K562 (cell line): ENCODE results near the gene ARHGAP23. TPM values are rescaled to one million over a fixed set of nuclear protein-coding genes. Genes with fewer than 3 reads are reported as not detected.

Source experiments
- ATAC-seq: fragments of 200-7000 bp; cut with Tn5 transposase; 3 replicates; pipeline ENCODE4 v1.9.1; 2020; ENCODE audit warnings: moderate library complexity
- BruUV-seq: library from RNA; stranded (reverse); fragments of 400-500 nt; replicated peaks from 2 replicates; lab custom pipeline; 2021; lab: Mats Ljungman, UMichigan
- CTCF ChIA-PET: fragments of 300-600 bp; formaldehyde crosslinking; extraction: SDS; loops from one replicate; lab custom pipeline; 2021; ENCODE audit warnings: low intra/inter-chr PET ratio; lab: Yijun Ruan, JAX
- POLR2A ChIA-PET: fragments of 300-600, 350-650 bp; sonication (Branson Sonifier 250); formaldehyde crosslinking; extraction: SDS; loops from one replicate; lab custom pipeline; 2021; ENCODE audit warnings: antibody characterized with exemption, inconsistent platforms; lab: Yijun Ruan, JAX
- DNase-seq, 4 experiments: peaks; one replicate each; pipeline versions ENCODE4 v3.0.0 to v3.0.0-alpha.2; 2011 to 2018; ENCODE audit warnings: low spot score in 3 of 4, mixed read lengths in 3 of 4; ENCODE audit errors: extremely low read depth in 1 of 4
- FAIRE-seq: peaks from 2 replicates; lab custom pipeline; 2011; peaks lifted over from hg19 to GRCh38; lab: Jason Lieb, UNC
- H2AFZ ChIP-seq: 2 replicates; pipeline ENCODE4 v1.6.0; 2011; ENCODE audit warnings: low read depth, low read length, control low read depth, inconsistent platforms
- H3K27ac ChIP-seq: fragments of 200-600 bp; 3 replicates; pipeline ENCODE4 v1.8.0; 2011; ENCODE audit warnings: low read depth, mild to moderate bottlenecking, control low read depth, inconsistent platforms, low read length, moderate library complexity, mixed read lengths; ENCODE audit errors: extremely low read depth
- H3K27me3 ChIP-seq, 2 experiments: fragments of 300-600 bp in 1 of 2; 2 replicates in 1 of 2; 3 replicates in 1 of 2; pipeline versions ENCODE4 v1.6.0 to v1.8.0; 2011; ENCODE audit warnings: inconsistent platforms in 2 of 2, low read length in 2 of 2, mild to moderate bottlenecking in 1 of 2, mixed read lengths in 1 of 2, moderate library complexity in 1 of 2; ENCODE audit not compliant: control insufficient read depth in 2 of 2, insufficient read depth in 2 of 2
- H3K36me3 ChIP-seq: fragments of 300-600 bp; 3 replicates; pipeline ENCODE4 v1.8.0; 2011; ENCODE audit warnings: mild to moderate bottlenecking, low read length, inconsistent platforms; ENCODE audit not compliant: control insufficient read depth, insufficient read depth
- H3K4me1 ChIP-seq, 2 experiments: fragments of 200-600 bp in 1 of 2; replicated peaks in 1 of 2; 2 replicates in 1 of 2; 3 replicates in 1 of 2; pipeline versions ENCODE4 v1.5.1 to v1.8.0; 2011; ENCODE audit warnings: inconsistent platforms in 2 of 2, low read length in 2 of 2, mild to moderate bottlenecking in 1 of 2, mixed read lengths in 1 of 2, moderate library complexity in 1 of 2; ENCODE audit not compliant: control insufficient read depth in 2 of 2, insufficient read depth in 2 of 2
- H3K4me2 ChIP-seq: 2 replicates; pipeline ENCODE4 v1.6.1; 2011; ENCODE audit warnings: low read length, control low read depth, inconsistent platforms, mixed read lengths; ENCODE audit not compliant: insufficient read depth
- H3K4me3 ChIP-seq: fragments of 200-600 bp; sonication (generic), shearing (Covaris generic); 2 replicates; pipeline ENCODE4 v1.5.1; 2016; ENCODE audit warnings: control low read depth, inconsistent platforms
- H3K79me2 ChIP-seq: fragments of 200-600 bp; 3 replicates; pipeline ENCODE4 v1.8.0; 2011; ENCODE audit warnings: low read length, inconsistent platforms; ENCODE audit not compliant: control insufficient read depth, insufficient read depth
- H3K9ac ChIP-seq, 2 experiments: 2 replicates each; pipeline versions ENCODE4 v1.6.0 to v1.6.1; 2011; ENCODE audit warnings: low read depth in 2 of 2, low read length in 2 of 2, control low read depth in 1 of 2, inconsistent platforms in 1 of 2, mild to moderate bottlenecking in 1 of 2, mixed read lengths in 1 of 2; ENCODE audit not compliant: insufficient read depth in 1 of 2
- H3K9me1 ChIP-seq: one replicate; pipeline ENCODE4 v1.6.0; 2011; ENCODE audit warnings: inconsistent platforms, mild to moderate bottlenecking, low read length, moderate library complexity; ENCODE audit not compliant: control insufficient read depth, insufficient read depth
- H3K9me3 ChIP-seq: replicated peaks from 2 replicates; pipeline ENCODE4 v1.5.1; 2011; ENCODE audit warnings: low read depth, low read length, inconsistent platforms; ENCODE audit not compliant: control insufficient read depth, insufficient read depth
- H4K20me1 ChIP-seq: replicated peaks from 2 replicates; pipeline ENCODE4 v1.6.1; 2011; ENCODE audit warnings: low read length, inconsistent platforms, mixed read lengths; ENCODE audit not compliant: control insufficient read depth, insufficient read depth
- CCNT2 ChIP-seq: IDR thresholded peaks from 2 replicates; pipeline ENCODE4 v1.6.1; 2011; ENCODE audit warnings: borderline replicate concordance, low read depth, mild to moderate bottlenecking, moderate library complexity, mixed read lengths, low read length; ENCODE audit not compliant: insufficient read length; ENCODE audit errors: extremely low read depth
- CREB1 ChIP-seq, 2 experiments: sonication (generic) in 1 of 2; formaldehyde crosslinking in 1 of 2; IDR thresholded peaks; 2 replicates each; pipeline versions ENCODE4 v1.6.1 to v1.8.0; 2012 to 2022; ENCODE audit warnings: inconsistent platforms in 1 of 2, mild to moderate bottlenecking in 1 of 2, missing genetic modification reagents in 1 of 2, moderate library complexity in 1 of 2
- E2F5 ChIP-seq: sonication (generic); formaldehyde crosslinking; IDR thresholded peaks from 2 replicates; pipeline ENCODE4 v1.8.0; 2022; ENCODE audit warnings: mild to moderate bottlenecking, missing genetic modification reagents
- FOXA3 ChIP-seq, 2 experiments: fragments of 450-650 bp in 1 of 2; sonication (generic) in 1 of 2; formaldehyde crosslinking; IDR thresholded peaks in 1 of 2; conservative IDR thresholded peaks in 1 of 2; 2 replicates each; pipeline versions ENCODE4 v1.4.0 to v1.8.0; 2020 to 2022; ENCODE audit warnings: mild to moderate bottlenecking in 2 of 2, missing genetic modification reagents in 1 of 2
- NR2C2 ChIP-seq, 2 experiments: fragments of 200-800 bp in 1 of 2; sonication (Bioruptor generic) in 1 of 2; sonication (generic) in 1 of 2; formaldehyde crosslinking in 1 of 2; IDR thresholded peaks; 2 replicates each; pipeline versions ENCODE4 v1.6.1 to v1.8.0; 2016 to 2022; ENCODE audit warnings: mild to moderate bottlenecking in 1 of 2, missing compliant biosample characterization in 1 of 2, missing genetic modification characterization in 1 of 2, missing genetic modification reagents in 1 of 2
- RFX7 ChIP-seq: fragments of 250-450 bp; sonication (Bioruptor Pico); IDR thresholded peaks from 2 replicates; pipeline ENCODE4 v1.5.1; 2021; ENCODE audit warnings: mild to moderate bottlenecking
- SOX6 ChIP-seq: fragments of 450-650 bp; IDR thresholded peaks from 2 replicates; pipeline ENCODE4 v1.6.1; 2014; ENCODE audit warnings: mild to moderate bottlenecking
- USF1 ChIP-seq: sonication (generic); formaldehyde crosslinking; IDR thresholded peaks from 2 replicates; pipeline ENCODE4 v1.9.0; 2022; ENCODE audit warnings: mild to moderate bottlenecking, missing genetic modification reagents
- ZFP91 ChIP-seq: sonication (generic); formaldehyde crosslinking; IDR thresholded peaks from 2 replicates; pipeline ENCODE4 v1.8.0; 2022; ENCODE audit warnings: mild to moderate bottlenecking, missing genetic modification reagents
- WGBS: fragments of 100-300 bp; shearing (Covaris generic); methylation state at CpG from one replicate; pipeline ENCODE4 v1.1.6; 2016; ENCODE audit warnings: low coverage, mixed read lengths; ENCODE audit not compliant: insufficient coverage; ENCODE audit errors: missing lambda C conversion rate; 5-methylcytosine and 5-hydroxymethylcytosine counted together
- in situ Hi-C: fragments of 300-500 bp; cut with MboI; formaldehyde crosslinking; loops from 4 replicates; pipeline ENCODE4 v1.15.0; 2018; ENCODE audit warnings: inconsistent platforms, mixed read lengths
- intact Hi-C: fragments of 100-400 bp; cut with micrococcal nuclease; formaldehyde crosslinking; loops from 2 replicates; pipeline ENCODE4 v1.14.2; 2022
- polyA plus RNA-seq, 8 experiments: library from polyadenylated mRNA; depleted of rRNA in 4 of 8; stranded (reverse) in 5 of 8; unstranded in 3 of 8; fragments of >200 nt; fragmentation: Nextera tagmentation in 2 of 8; fragmentation: Illumina TruSeq in 1 of 8; extraction: Ambion mirVana in 2 of 8; extraction: Trizol in 1 of 8; gene quantifications; 2 replicates each; pipeline versions ENCODE4 v1.2.1 to v1.2.3, GENCODE V29; 2011 to 2014; ENCODE audit warnings: inconsistent platforms in 1 of 8, missing spikeins in 1 of 8
- total RNA-seq, 7 experiments: library from RNA; depleted of rRNA in 6 of 7; stranded (reverse); fragments of >200 nt in 6 of 7; fragmentation: Illumina TruSeq in 2 of 7; extraction: Trizol in 2 of 7; gene quantifications; 2 replicates each; pipeline versions ENCODE4 v1.2.1 to v1.2.3, GENCODE V29; 2011 to 2021; ENCODE audit warnings: low replicate concordance in 1 of 7

The ARHGAP23 gene
- total and polyA plus RNA-seq, 9 of the 15 experiments (the other 6 are each of a cell fraction or from before 2014, with no cell fraction given) = 0.01 to 2.7 (median 0.70) TPM

- Histone ChIP-seq H3K36me3 (no peaks in the 10 kb centered on the region), H3K9me3 (no peaks in the 10 kb centered on the region), H2AFZ (no peak overlapping the region), H3K4me1 (peaks cover 0 to 11% of the 10 kb centered on the region in 2 experiments; a peak in 2 of 5 replicates), H3K9me1 (peaks cover 3% of the 10 kb centered on the region), H3K9ac (no peak overlapping the region), H3K27ac (no peak overlapping the region), H3K4me2 (no peak overlapping the region), H3K4me3 (no peak overlapping the region), H4K20me1 (peaks cover 4% of the 10 kb centered on the region; the same call in 1 of the 2 replicates), H3K79me2 (no peaks in the 10 kb centered on the region), H3K27me3 (peaks cover 18 to 64% of the 10 kb centered on the region in 2 experiments; a peak in 4 of 5 replicates)
- TF ChIP-seq CCNT2 = no peak
- no peak for DNase-seq
- CTCF ChIA-PET = no interaction called here
- intact Hi-C loops = no loop called here
- no peak for FAIRE-seq
- WGBS = 20% methylated on average over 8 of the region's 8 CpGs
- POLR2A ChIA-PET = interaction anchor here (0.5 kb wide), 1 partner anchor 9 kb away, joined by 3 read pairs; no protein-coding TSS in a partner anchor
- BruUV-seq = no TSS peak
- in situ Hi-C loops = no loop called here
- ATAC-seq = no peak
Observed at GRCh38 chr17:38539386-38539785, 111.1 kb downstream of the ARHGAP23 start.

GRCh38 chr17:38540514-38541045, 112.3 kb downstream of the ARHGAP23 start:
- H3K4me2 ChIP-seq = no peak overlapping the region
- H4K20me1 ChIP-seq = peaks cover 4% of the 10 kb centered on the region; the same call in 1 of the 2 replicates
- no peak for ATAC-seq
- in situ Hi-C loops (no loop called here), intact Hi-C loops (no loop called here)
- no peak overlapping the region for H3K9ac ChIP-seq
- BruUV-seq = no TSS peak
- no peak overlapping the region for H3K27ac ChIP-seq
- H3K4me1 ChIP-seq = peaks cover 0 to 11% of the 10 kb centered on the region in 2 experiments; a peak in 2 of 5 replicates
- H3K9me1 ChIP-seq = peaks cover 3% of the 10 kb centered on the region
- H3K79me2 ChIP-seq = no peaks in the 10 kb centered on the region
- 7% methylated on average over 11 of the region's 11 CpGs for WGBS
- peaks cover 16 to 64% of the 10 kb centered on the region in 2 experiments; a peak in 4 of 5 replicates for H3K27me3 ChIP-seq
- ChIA-PET POLR2A (interaction anchor here (0.6 kb wide), 3 partner anchors 9 to 129 kb away, joined by 3 to 4 read pairs (median 4); no protein-coding TSS in a partner anchor), CTCF (no interaction called here)
- no peak overlapping the region for H3K4me3 ChIP-seq
- H3K36me3 ChIP-seq = no peaks in the 10 kb centered on the region
- TF ChIP-seq RFX7 (CRISPR knock-in tag) = no peak
- no peak for TF ChIP-seq FOXA3 (CRISPR knock-in tag; conservative IDR thresholded peaks at IDR 0.05 in 1 of 2, IDR thresholded peaks at IDR 0.05 in 1 of 2)
- no peak for TF ChIP-seq ZFP91 (CRISPR knock-in tag)
- no peak for TF ChIP-seq NR2C2 (CRISPR knock-in tag; IDR thresholded peaks at IDR 0.05)
- no peak for TF ChIP-seq NR2C2 (tag; IDR thresholded peaks at IDR 0.05)
- no peak for TF ChIP-seq SOX6
- TF ChIP-seq E2F5 (CRISPR knock-in tag) = no peak
- no peak for TF ChIP-seq CREB1 (IDR thresholded peaks at IDR 0.05)
- TF ChIP-seq CREB1 (CRISPR knock-in tag; IDR thresholded peaks at IDR 0.05) = no peak
- TF ChIP-seq USF1 (CRISPR knock-in tag) = no peak
- FAIRE-seq = no peak
- H3K9me3 ChIP-seq = no peaks in the 10 kb centered on the region
- no peak for DNase-seq
- H2AFZ ChIP-seq = no peak overlapping the region
